SK-N-SH (cell line): ENCODE results near the gene CTNNA3.

Source experiments
- FOSL2 ChIP-seq: IDR thresholded peaks from 2 replicates; pipeline ENCODE4 v1.4.0; 2012; ENCODE audit warnings: low read depth, mild to moderate bottlenecking, moderate library complexity, borderline replicate concordance
- TF ChIP-seq, protein P1 (sequence below): fragments of 200-600 bp; sonication (generic); IDR thresholded peaks from 2 replicates; pipeline ENCODE4 v1.6.1; 2017; ENCODE audit warnings: antibody characterized with exemption, mild to moderate bottlenecking, moderate library complexity

DNA sequence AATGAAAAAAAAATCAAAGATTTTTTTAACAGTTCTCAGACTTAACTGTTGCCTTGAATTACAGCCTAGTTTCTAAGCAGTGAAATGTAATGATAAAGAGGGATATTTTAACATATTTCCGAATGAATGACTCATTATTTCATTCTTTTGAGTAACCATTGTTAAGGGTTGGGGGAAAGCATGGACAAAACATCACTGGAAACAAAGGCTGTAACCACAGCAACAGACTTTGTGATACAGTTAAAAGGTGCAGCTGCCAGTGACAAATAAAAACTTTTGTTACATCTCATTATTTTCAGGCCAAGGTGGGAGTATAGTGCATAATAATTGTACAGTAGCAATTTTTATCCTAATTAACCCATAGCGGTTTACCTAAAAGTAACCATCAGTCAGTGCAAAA is 597.5 kb downstream of the CTNNA3 start:
- TF ChIP-seq FOSL2, result no peak
- TF ChIP-seq, protein P1, sequence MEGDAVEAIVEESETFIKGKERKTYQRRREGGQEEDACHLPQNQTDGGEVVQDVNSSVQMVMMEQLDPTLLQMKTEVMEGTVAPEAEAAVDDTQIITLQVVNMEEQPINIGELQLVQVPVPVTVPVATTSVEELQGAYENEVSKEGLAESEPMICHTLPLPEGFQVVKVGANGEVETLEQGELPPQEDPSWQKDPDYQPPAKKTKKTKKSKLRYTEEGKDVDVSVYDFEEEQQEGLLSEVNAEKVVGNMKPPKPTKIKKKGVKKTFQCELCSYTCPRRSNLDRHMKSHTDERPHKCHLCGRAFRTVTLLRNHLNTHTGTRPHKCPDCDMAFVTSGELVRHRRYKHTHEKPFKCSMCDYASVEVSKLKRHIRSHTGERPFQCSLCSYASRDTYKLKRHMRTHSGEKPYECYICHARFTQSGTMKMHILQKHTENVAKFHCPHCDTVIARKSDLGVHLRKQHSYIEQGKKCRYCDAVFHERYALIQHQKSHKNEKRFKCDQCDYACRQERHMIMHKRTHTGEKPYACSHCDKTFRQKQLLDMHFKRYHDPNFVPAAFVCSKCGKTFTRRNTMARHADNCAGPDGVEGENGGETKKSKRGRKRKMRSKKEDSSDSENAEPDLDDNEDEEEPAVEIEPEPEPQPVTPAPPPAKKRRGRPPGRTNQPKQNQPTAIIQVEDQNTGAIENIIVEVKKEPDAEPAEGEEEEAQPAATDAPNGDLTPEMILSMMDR, result no peak
